OCI-LY3 (cell line): Measurements from ENCODE around the gene TMEM187.

ENCODE experiments used
- H2AFZ ChIP-seq: fragments of 200-600, 300-600 bp; shearing (Covaris generic); 2 replicates; pipeline ENCODE4 v1.6.0; 2014; ENCODE audit warnings: antibody characterized with exemption, low read depth, low read length
- H3K27ac ChIP-seq: fragments of 200-600, 300-600 bp; sonication (generic); 2 replicates; pipeline ENCODE4 v1.5.1; 2014; ENCODE audit warnings: mild to moderate bottlenecking, low read length, moderate library complexity, mixed read lengths
- H3K27me3 ChIP-seq: fragments of 200-600, 300-600 bp; sonication (generic); 2 replicates; pipeline ENCODE4 v1.6.1; 2014; ENCODE audit warnings: low read depth, low read length, mixed read lengths
- H3K36me3 ChIP-seq: fragments of 200-600, 300-600 bp; sonication (generic); replicated peaks from 2 replicates; pipeline ENCODE3; 2014; ENCODE audit warnings: low read depth, low read length, mixed read lengths
- H3K4me1 ChIP-seq: fragments of 300-600, 200-600 bp; sonication (generic); 2 replicates; pipeline ENCODE4 v1.6.1; 2014; ENCODE audit warnings: low read length, mixed read lengths
- H3K4me2 ChIP-seq: fragments of 200-600, 300-600 bp; sonication (generic); 2 replicates; pipeline ENCODE4 v1.6.1; 2014; ENCODE audit warnings: low read length, mixed read lengths
- H3K4me3 ChIP-seq: fragments of 300-600, 200-600 bp; sonication (generic); 2 replicates; pipeline ENCODE4 v1.5.1; 2014; ENCODE audit warnings: antibody characterized with exemption, mild to moderate bottlenecking, low read length, moderate library complexity
- H3K79me2 ChIP-seq: fragments of 300-600, 200-600 bp; shearing (Covaris generic); 2 replicates; pipeline ENCODE4 v1.6.1; 2014; ENCODE audit warnings: mild to moderate bottlenecking, low read length, mixed read lengths
- H3K9ac ChIP-seq: fragments of 300-600, 200-600 bp; shearing (Covaris generic); 2 replicates; pipeline ENCODE4 v1.6.0; 2014; ENCODE audit warnings: mild to moderate bottlenecking, low read length, moderate library complexity
- H3K9me3 ChIP-seq: fragments of 200-600, 300-600 bp; shearing (Covaris generic); 2 replicates; pipeline ENCODE4 v1.6.1; 2014; ENCODE audit warnings: low read length, mixed read lengths; ENCODE audit not compliant: insufficient read depth
- H4K20me1 ChIP-seq: fragments of 200-600, 300-600 bp; sonication (generic); 2 replicates; pipeline ENCODE4 v1.6.1; 2016; ENCODE audit warnings: low read length, mixed read lengths; ENCODE audit not compliant: insufficient read depth
- CTCF ChIP-seq: fragments of 200-600, 300-600 bp; sonication (generic); IDR thresholded peaks from 2 replicates; pipeline ENCODE4 v1.5.1; 2014; ENCODE audit warnings: antibody characterized with exemption, low read length, low read depth
- EZH2phosphoT487 ChIP-seq: fragments of 200-600 bp; shearing (Covaris generic); IDR thresholded peaks from 2 replicates; pipeline ENCODE4 v1.6.1; 2018; ENCODE audit warnings: antibody characterized with exemption, mixed run types, low read depth

The TMEM187 gene

DNA sequence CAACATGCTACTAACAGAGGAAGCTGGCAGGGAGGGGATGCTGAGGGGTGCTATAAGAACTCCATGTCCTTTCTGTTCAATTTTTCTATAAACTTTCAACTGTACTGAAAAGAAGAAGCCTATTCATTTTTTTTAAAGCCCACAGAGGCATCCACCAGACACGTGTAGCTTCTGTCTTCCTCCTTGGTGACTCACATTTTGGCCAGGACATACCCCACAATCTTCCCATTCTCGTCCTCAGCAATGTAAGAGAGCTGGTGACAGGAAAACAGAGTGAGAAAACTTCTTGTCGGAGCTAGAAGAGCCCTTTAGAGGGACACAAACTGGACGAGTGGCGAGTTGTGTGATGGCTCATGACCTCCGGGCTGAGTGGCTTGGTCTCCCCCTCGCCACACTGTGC, 38.8 kb upstream of the TMEM187 start:
- Histone ChIP-seq H3K27ac (peak overlapping the region; percentile 42), H4K20me1 (no peaks in the 10 kb centered on the region), H3K79me2 (peaks cover 40% of the 10 kb centered on the region), H2AFZ (no peak overlapping the region), H3K4me2 (peak overlapping the region; percentile 99), H3K9me3 (no peaks in the 10 kb centered on the region), H3K4me3 (peak overlapping the region; percentile 96), H3K9ac (peak overlapping the region; percentile 83), H3K36me3 (peaks cover 3% of the 10 kb centered on the region), H3K27me3 (no peaks in the 10 kb centered on the region), H3K4me1 (peaks cover 15% of the 10 kb centered on the region)
- no peak for TF ChIP-seq CTCF
- no peak for TF ChIP-seq EZH2phosphoT487

- no peaks in the 10 kb centered on the region for H3K27me3 ChIP-seq
- no peak for TF ChIP-seq EZH2phosphoT487
- TF ChIP-seq CTCF, result no peak
- peak overlapping the region; percentile 99 for H3K4me2 ChIP-seq
- peak overlapping the region; percentile 83 for H3K9ac ChIP-seq
- H3K27ac ChIP-seq, result peak overlapping the region; percentile 42
- H3K36me3 ChIP-seq, result peaks cover 3% of the 10 kb centered on the region
- peak overlapping the region; percentile 96 for H3K4me3 ChIP-seq
- H3K9me3 ChIP-seq, result no peaks in the 10 kb centered on the region
- no peak overlapping the region for H2AFZ ChIP-seq
- H3K4me1 ChIP-seq, result peaks cover 10% of the 10 kb centered on the region
- no peaks in the 10 kb centered on the region for H4K20me1 ChIP-seq
- H3K79me2 ChIP-seq, result peaks cover 37% of the 10 kb centered on the region
Observed at GRCh38 chrX:153934148-153934761, 38.3 kb upstream of the TMEM187 start.

- H3K27ac ChIP-seq, result peak within 1 kb of the TSS; percentile 42
Observed at GRCh38 chrX:153934762-153935325, 37.7 kb upstream of the TMEM187 start, which contains the start of gene NAA10. Gene NAA10, minus strand, starts transcription at chrX:153935037. Its CDS starts 133 bp downstream, at chrX:153934904.

More at GRCh38 chrX:153934762-153935325, 37.7 kb upstream of the TMEM187 start, which contains the start of gene NAA10:
- Histone ChIP-seq H3K9ac (peak within 1 kb of the TSS; percentile 83), H4K20me1 (no peaks in the 10 kb centered on the region), H3K9me3 (no peaks in the 10 kb centered on the region), H3K4me1 (peaks cover 4% of the 10 kb centered on the region), H3K79me2 (peaks cover 37% of the 10 kb centered on the region), H3K36me3 (peaks cover 3% of the 10 kb centered on the region), H3K4me3 (peak within 1 kb of the TSS; percentile 96), H3K27me3 (no peaks in the 10 kb centered on the region), H2AFZ (peak within 1 kb of the TSS; percentile 65), H3K4me2 (peak within 1 kb of the TSS; percentile 99)
- TF ChIP-seq CTCF (no peak), EZH2phosphoT487 (no peak)
